Skin epidermis (tissue), 12 donors: ENCODE measurements around the gene DNM2.

Experiments
- H3K27ac ChIP-seq, 21 experiments: fragments of 200-600 bp; sonication (generic) in 11 of 21; one replicate each; pipeline ENCODE4 v1.5.0; 2020; ENCODE audit warnings: mild to moderate bottlenecking in 3 of 21, inconsistent platforms in 2 of 21, moderate library complexity in 2 of 21
- H3K4me3 ChIP-seq, 7 experiments: fragments of 200-600 bp; sonication (generic) in 2 of 7; one replicate each; pipeline ENCODE4 v1.5.0; 2020; ENCODE audit warnings: inconsistent platforms in 2 of 7, mild to moderate bottlenecking in 2 of 7, moderate library complexity in 1 of 7

The DNM2 gene

DNA sequence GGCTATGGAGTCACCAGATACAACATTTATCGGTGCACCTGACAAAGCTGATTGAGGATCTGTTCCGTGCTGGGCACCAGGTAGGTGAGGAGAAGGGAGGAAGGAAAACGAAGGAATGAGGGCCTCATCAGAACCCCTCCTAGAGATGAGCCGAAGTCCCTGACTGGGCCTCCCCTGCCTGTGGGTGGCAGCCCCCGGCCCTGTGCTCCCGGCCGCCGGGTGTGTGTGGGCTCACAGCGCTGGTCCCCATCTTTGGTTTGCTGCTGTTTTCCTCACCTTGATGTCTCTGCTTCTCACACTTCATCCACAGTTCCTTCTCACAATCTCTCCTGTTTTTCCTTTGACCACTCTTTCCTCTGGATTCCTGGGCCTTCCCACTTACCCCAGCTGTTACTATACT lies 85.4 kb downstream of the DNM2 start:
- H3K4me3 ChIP-seq, result no peak overlapping the region
- no peak overlapping the region for H3K27ac ChIP-seq

DNA sequence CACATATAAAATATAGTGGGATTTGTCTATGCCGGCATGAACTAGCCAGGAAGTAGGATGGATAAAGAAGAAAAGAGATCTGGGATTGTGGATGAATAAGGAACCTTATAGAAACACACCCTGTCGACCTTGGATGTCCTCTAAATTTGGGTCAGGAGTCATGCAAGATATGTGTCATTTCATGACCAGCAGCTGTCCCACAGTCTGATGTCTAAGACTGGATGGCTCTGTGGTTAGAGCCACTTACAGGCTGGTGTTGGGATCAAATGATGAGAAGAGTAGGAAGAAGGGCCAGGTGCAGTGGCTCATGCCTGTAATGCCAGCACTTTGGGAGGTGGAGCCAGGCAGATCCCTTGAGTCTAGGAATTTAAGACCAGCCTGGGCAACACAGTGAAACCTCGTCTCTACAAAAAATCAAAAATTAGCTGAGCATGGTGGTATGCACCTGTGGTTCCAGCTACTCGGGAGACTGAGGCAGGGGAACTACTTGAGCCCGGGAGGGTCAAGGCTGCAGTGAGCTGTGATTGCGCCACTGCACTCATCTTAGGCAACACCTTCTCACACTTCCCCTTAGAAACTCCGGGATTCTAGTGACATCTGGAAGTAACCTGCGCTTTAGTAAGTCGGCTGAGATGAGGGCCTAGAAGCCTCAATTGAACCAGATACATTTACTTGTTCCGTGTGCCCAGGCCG lies 87.3 kb downstream of the DNM2 start:
- H3K4me3 ChIP-seq, result no peak overlapping the region
- peak overlapping the region in 2 of 21 experiments; percentile 45 to 50 for H3K27ac ChIP-seq

DNA sequence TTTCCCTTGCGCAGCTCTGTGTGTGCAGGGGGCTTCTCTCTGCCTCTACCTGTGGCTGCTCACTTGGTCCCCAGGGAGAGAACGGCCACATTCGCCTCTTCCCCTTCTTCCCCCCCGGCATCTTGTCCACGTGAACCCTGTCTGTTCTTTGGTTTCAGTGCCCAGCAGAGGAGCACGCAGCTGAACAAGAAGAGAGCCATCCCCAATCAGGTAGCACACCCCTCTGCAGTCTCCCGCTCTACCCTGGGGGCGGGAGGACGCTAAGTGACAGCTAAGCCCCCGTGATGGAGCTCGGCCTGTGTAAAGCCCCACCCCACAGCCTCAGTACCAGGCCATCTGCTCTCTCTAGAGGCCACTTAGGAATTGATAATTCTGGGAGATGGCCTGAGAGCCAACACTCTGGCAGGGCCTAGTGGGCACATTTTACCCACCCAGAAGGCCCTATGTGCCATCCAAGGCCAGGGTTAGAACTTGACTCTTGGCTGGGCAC lies 87.9 kb downstream of the DNM2 start:
- Histone ChIP-seq H3K4me3 (no peak overlapping the region), H3K27ac (peak overlapping the region in 3 of 21 experiments; percentile 34 to 50 (median 45))

DNA sequence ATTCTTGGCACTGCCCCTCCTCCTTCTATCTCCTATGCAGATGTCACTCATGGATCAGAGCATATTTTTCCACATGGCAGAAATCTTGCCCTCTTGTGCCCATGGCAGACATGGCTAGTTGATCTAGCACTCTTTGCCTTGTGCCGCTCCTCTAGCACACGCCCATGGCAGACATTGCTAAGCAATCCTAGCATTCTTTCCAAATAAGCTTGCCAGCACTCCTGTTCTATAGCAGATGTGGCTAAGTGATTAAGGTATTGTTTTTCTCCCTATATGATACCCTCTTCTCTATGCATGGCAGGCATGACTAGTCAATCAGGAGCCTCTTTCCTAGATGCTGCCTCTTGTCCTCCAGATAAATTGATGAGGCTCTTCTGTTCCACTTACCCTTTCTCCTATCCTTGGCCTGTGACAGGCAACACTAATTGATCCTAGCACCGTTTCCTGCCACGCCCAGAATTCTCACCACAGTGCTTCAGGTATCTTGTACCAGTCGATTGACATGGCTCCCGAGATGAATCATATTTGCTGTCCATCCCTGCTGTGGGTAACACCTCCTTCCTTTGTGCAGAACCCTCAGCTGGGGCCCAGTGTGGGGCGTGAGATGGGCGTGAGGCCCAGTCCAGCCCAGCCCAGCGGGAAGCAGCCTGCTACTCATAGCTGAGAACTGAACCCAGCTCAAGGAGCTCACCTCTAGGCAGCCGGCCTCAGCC lies 91.2 kb downstream of the DNM2 start:
- Histone ChIP-seq H3K27ac (peak overlapping the region in 17 of 21 experiments; percentile 18 to 82 (median 45)), H3K4me3 (no peak overlapping the region)

GRCh38 chr19:10809651-10810285 lies 91.9 kb downstream of the DNM2 start:
- no peak overlapping the region for H3K4me3 ChIP-seq
- peak overlapping the region in 18 of 21 experiments; percentile 18 to 82 (median 46) for H3K27ac ChIP-seq

- H3K4me3 ChIP-seq, result no peak overlapping the region
- H3K27ac ChIP-seq, result peak overlapping the region in 9 of 21 experiments; percentile 5 to 76 (median 33)
Measured at GRCh38 chr19:10811391-10812111, 93.7 kb downstream of the DNM2 start.

- Histone ChIP-seq H3K4me3 (no peak overlapping the region), H3K27ac (peak overlapping the region in 9 of 21 experiments; percentile 20 to 76 (median 33))
Measured at GRCh38 chr19:10812196-10812595, 94.3 kb downstream of the DNM2 start.

DNA sequence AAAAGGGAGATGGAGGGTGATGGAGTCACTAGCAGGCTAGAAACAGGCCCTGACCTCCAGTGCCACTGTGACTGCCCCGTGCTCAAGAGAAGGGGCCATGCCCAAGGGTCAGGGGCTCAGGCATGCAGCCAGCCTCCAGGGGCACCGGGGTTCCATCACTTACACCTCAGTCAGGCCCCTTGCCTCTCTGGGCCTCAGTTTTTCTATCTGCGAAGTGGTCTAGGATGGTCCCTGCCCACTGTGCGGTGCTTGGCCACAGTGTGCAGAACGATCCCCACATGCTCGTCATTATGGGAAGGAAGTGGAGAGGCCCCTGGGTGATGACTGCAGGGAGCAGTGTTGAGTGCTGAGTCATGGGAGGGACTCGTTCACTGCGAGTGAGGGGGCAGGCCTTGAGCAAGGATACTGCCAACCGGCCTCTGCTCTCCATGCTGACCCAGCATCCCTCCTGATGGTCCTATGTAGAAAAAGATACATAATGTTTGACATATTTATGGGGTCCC lies 95.1 kb downstream of the DNM2 start:
- Histone ChIP-seq H3K27ac (peak overlapping the region in 16 of 21 experiments; percentile 5 to 76 (median 42)), H3K4me3 (no peak overlapping the region)

DNA sequence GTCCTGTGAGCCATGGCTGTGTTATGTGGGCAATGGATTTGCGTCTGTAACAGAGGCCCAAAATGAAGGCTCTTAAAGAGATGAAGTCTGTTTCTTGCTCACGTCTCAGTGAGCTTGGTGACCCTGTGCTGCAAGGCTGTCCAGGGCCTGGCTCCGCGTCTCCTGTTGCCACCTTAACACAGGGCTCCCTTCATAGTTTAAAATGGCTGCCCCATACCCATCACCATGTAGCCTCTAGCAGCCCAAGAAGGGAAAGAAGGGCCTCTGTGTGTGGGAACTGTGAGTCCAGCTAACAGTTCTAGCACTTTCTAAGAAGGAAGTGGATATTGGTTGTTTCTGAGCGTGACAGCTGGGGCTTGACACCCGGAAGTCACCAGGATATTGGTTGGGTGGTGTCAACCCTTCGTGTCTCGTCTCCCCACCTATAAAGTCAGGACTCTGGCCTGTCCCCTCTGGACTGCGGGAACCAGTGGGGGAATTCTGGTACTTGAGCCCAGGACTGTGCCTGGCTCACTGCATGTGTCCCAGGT lies 97.2 kb downstream of the DNM2 start:
- H3K4me3 ChIP-seq, result no peak overlapping the region
- H3K27ac ChIP-seq, result peak overlapping the region in 12 of 21 experiments; percentile 7 to 94 (median 86)

- Histone ChIP-seq H3K4me3 (peak overlapping the region; percentile 18 to 46 (median 37)), H3K27ac (peak overlapping the region in 20 of 21 experiments; percentile 38 to 94 (median 84))
Measured at GRCh38 chr19:10815969-10816644, 98.2 kb downstream of the DNM2 start.

DNA sequence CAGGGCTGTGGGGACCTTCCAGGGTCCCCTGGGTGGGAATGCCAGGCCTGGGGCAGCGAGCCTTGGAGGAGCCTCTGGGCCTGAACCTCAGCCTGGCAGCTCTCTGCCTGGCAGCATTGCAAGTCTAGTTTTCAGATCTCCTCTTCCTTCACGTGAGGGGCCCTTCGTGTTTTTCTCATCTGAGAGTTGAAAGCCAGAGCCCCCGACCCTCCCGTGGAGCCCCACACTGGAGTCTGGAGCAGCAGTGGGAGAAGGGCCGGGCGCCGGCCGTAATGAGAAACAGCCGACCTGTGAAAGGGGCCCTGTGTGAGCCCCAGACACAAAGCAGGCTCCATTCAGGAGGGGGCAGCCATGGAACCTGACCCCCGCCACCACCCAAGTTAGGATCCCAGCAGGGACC lies 98.8 kb downstream of the DNM2 start:
- peak overlapping the region in 20 of 21 experiments; percentile 38 to 94 (median 84) for H3K27ac ChIP-seq
- peak overlapping the region; percentile 18 to 46 (median 37) for H3K4me3 ChIP-seq

GRCh38 chr19:10817291-10818038 lies 99.6 kb downstream of the DNM2 start:
- Histone ChIP-seq H3K27ac (peak overlapping the region in 20 of 21 experiments; percentile 61 to 94 (median 84)), H3K4me3 (peak overlapping the region; percentile 18 to 46 (median 37))

DNA sequence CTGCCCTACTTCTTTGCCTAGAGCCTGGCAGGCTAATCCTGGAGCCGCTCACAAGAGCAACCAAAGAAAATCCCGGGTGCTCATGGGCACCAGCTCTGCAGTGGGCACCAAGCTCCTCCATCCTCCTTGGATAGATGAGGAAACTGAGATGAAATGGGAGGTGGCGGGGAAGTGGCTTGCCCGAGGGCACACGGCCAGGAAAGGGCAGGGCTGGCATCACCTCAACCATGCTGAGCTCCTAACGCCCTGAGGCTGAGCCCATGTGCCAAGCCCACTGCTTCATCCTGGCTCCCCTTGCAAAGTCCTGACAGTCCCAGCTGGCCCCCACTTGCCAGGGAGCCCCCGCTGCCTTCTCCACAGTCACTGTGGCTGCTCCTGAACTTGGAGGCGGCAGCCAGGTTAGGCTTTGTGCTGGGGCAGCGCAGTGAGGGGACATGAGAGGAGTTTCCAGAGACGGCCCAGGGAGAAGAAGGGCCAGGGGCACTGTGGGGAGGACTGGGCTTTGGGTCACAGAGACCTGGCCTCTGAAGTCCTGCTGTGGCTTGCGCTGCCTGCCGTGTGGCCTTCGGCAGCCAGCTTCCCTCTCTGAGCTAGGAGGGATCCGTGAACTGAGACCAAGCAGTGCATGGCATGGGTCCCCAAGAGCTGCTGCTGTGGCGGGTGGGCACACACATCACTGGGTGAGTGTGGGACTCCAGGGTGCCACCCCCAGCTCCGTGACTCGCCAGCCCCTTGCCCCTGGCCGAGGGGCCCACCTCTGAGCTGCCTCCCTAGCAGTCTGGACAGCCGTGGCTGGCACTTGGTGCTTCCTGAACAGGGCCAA lies 100.6 kb downstream of the DNM2 start:
- Histone ChIP-seq H3K27ac (peak overlapping the region in 20 of 21 experiments; percentile 7 to 94 (median 73)), H3K4me3 (no peak overlapping the region)

- Histone ChIP-seq H3K27ac (peak overlapping the region in 6 of 21 experiments; percentile 57 to 94 (median 88)), H3K4me3 (no peak overlapping the region)
Measured at GRCh38 chr19:10819124-10820060, 101.5 kb downstream of the DNM2 start.

- Histone ChIP-seq H3K4me3 (no peak overlapping the region), H3K27ac (no peak overlapping the region)
Measured at GRCh38 chr19:10820173-10820572, 102.3 kb downstream of the DNM2 start.

DNA sequence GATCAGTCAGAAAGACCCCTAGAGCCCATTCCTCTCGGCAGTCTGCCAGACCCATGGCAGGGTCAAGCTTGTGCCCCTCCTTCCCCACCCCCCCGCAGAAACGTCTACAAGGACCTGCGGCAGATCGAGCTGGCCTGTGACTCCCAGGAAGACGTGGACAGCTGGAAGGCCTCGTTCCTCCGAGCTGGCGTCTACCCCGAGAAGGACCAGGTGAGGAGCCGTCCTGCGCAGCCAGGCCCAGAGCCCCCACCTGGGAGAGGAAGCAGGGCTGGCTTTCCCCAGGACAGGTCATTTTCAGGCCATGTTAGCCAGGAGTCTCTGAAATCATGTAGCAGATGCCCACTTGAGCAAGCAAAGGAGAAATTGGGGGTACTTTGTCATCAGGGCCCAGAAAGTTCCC lies 105.8 kb downstream of the DNM2 start:
- Histone ChIP-seq H3K4me3 (no peak overlapping the region), H3K27ac (no peak overlapping the region)
